Ovary (tissue), 3 donors: ENCODE results near the gene GRID2.

Experiments used
- POLR2A ChIP-seq: fragments of 450-650 bp; IDR thresholded peaks from one replicate; pipeline ENCODE4 v1.6.1; 2017; ENCODE audit warnings: antibody characterized with exemption, mild to moderate bottlenecking, moderate library complexity
- TF ChIP-seq, protein P1 (sequence below), 3 donors: fragments of 450-650 bp in 2 of 3; fragments of 200-600 bp in 1 of 3; IDR thresholded peaks; one replicate each; pipeline versions ENCODE4 v1.5.1 to v1.8.0; 2016 to 2022; ENCODE audit warnings: antibody characterized with exemption in 3 of 3, mild to moderate bottlenecking in 1 of 3
- donor health status: DM: no; HTN: no; CAD: no.

DNA sequence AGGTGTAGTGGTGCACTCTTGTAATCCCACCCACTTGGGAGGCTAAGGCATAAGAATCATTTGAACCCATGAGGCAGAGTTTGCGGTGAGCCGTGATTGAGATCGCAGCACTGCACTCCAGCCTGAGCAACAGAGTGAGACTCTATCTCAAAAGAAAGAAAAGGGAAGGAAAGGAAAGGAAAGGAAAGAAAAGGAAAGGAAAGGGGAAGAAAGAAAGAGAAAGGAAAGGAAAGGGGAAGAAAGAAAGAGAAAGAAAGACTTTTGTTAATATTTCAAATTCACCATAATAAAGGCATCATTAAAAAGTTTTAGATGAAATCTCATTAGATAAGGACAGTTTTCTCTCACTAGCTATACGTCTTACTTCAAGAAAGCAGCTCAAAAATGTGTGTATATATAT is 864.3 kb downstream of the GRID2 start:
- TF ChIP-seq, protein P1, sequence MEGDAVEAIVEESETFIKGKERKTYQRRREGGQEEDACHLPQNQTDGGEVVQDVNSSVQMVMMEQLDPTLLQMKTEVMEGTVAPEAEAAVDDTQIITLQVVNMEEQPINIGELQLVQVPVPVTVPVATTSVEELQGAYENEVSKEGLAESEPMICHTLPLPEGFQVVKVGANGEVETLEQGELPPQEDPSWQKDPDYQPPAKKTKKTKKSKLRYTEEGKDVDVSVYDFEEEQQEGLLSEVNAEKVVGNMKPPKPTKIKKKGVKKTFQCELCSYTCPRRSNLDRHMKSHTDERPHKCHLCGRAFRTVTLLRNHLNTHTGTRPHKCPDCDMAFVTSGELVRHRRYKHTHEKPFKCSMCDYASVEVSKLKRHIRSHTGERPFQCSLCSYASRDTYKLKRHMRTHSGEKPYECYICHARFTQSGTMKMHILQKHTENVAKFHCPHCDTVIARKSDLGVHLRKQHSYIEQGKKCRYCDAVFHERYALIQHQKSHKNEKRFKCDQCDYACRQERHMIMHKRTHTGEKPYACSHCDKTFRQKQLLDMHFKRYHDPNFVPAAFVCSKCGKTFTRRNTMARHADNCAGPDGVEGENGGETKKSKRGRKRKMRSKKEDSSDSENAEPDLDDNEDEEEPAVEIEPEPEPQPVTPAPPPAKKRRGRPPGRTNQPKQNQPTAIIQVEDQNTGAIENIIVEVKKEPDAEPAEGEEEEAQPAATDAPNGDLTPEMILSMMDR (IDR thresholded peaks at IDR 0.05) = no peak
- no peak for TF ChIP-seq POLR2A
